Rectal smooth muscle tissue (tissue), 1 donor: ENCODE measurements around the gene NAV3.

Source experiments
- H3K27ac ChIP-seq: one replicate; pipeline ENCODE4 v1.7.0; 2013; ENCODE audit warnings: low read depth, low read length, inconsistent platforms
- H3K27me3 ChIP-seq: one replicate; pipeline ENCODE4 v1.7.0; 2013; ENCODE audit warnings: low read length; ENCODE audit not compliant: control insufficient read depth, insufficient read depth
- H3K36me3 ChIP-seq: one replicate; pipeline ENCODE4 v1.7.0; 2013; ENCODE audit warnings: low read length; ENCODE audit not compliant: control insufficient read depth, insufficient read depth
- H3K4me1 ChIP-seq: one replicate; pipeline ENCODE4 v1.7.0; 2013; ENCODE audit warnings: low read length; ENCODE audit not compliant: control insufficient read depth, insufficient read depth
- H3K4me3 ChIP-seq: one replicate; pipeline ENCODE4 v1.7.0; 2013; ENCODE audit warnings: low read length
- H3K9ac ChIP-seq: one replicate; pipeline ENCODE4 v1.7.0; 2013; ENCODE audit warnings: low read length

The NAV3 gene

GRCh38 chr12:77914081-77914488 is 83.4 kb downstream of the NAV3 start:
- H3K36me3 ChIP-seq: no peaks in the 10 kb centered on the region
- H3K9ac ChIP-seq: no peak overlapping the region
- no peak overlapping the region for H3K4me3 ChIP-seq
- H3K27me3 ChIP-seq: no peaks in the 10 kb centered on the region
- H3K4me1 ChIP-seq: no peaks in the 10 kb centered on the region
- no peak overlapping the region for H3K27ac ChIP-seq

DNA sequence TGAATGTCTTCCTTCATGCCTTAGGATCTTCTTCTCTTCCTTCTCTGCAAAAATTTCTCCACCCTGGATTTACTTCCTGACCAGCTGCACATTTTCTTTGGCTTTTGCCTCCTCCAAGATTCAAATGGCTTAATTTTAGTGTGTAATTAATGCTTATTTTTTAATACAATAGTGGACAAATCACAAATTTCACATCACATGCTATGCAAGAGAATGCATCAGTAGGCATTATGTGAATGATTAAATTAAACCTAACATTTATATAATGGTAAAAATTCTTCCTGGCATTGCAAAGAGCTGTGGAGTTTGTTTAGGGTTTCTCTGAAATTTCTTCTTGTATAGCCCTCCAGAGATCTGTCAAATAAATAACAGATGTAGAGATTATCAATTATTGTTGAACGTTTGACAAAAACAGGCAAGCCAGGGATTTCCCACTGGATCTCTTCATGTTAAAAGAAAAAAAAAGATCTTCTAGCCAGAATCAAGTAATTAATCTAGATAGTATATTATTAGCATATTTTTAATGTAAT is 84.4 kb downstream of the NAV3 start:
- Histone ChIP-seq H3K27me3 (no peaks in the 10 kb centered on the region), H3K27ac (no peak overlapping the region), H3K4me1 (no peaks in the 10 kb centered on the region), H3K4me3 (no peak overlapping the region), H3K36me3 (no peaks in the 10 kb centered on the region), H3K9ac (no peak overlapping the region)

- Histone ChIP-seq H3K36me3 (no peaks in the 10 kb centered on the region), H3K27me3 (no peaks in the 10 kb centered on the region), H3K4me1 (no peaks in the 10 kb centered on the region), H3K9ac (no peak overlapping the region), H3K4me3 (no peak overlapping the region), H3K27ac (no peak overlapping the region)
Measured at GRCh38 chr12:77916276-77916675, 85.6 kb downstream of the NAV3 start.

GRCh38 chr12:77918046-77918445 is 87.4 kb downstream of the NAV3 start:
- no peak overlapping the region for H3K27ac ChIP-seq
- H3K36me3 ChIP-seq: no peaks in the 10 kb centered on the region
- H3K4me3 ChIP-seq: no peak overlapping the region
- H3K27me3 ChIP-seq: no peaks in the 10 kb centered on the region
- H3K9ac ChIP-seq: no peak overlapping the region
- no peaks in the 10 kb centered on the region for H3K4me1 ChIP-seq

DNA sequence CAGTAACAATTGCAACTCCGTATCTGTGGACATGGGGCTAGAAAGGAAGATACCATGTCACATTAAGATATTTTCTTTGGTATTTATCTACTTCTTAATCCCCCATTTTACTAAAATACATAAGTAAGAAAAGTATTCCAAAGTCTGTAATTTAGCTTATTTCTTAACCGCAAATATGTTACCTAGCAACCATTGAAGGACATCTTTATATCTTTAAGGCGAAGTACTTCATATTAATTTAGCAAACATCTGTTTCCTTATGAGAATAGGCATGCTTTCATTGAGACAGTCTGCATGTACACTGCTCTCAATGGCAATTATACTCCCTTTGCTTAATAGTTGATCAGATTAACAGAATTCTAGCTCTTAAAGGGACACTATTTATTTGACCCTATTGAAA is 88.8 kb downstream of the NAV3 start:
- no peaks in the 10 kb centered on the region for H3K4me1 ChIP-seq
- no peak overlapping the region for H3K4me3 ChIP-seq
- H3K9ac ChIP-seq: no peak overlapping the region

DNA sequence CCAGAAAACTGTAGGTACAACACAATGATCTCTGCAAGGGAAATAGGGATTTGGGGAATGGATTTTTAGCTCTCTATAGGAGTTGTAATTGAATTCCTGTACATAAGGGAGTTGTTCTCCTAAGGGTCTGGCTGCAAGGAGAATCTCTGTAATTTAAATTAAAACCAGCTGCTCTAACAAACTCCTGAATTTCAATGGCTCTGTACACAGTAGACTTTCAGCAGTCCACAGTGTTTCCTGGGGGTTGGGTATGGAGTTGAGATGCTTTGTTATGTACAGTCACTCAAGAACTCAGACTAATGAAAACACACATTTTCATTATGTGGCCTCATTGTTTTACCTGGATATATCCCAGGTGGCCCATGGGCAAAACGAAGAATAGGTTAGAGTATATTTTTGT is 93.2 kb downstream of the NAV3 start:
- Histone ChIP-seq H3K4me1 (no peaks in the 10 kb centered on the region), H3K9ac (no peak overlapping the region), H3K27ac (no peak overlapping the region), H3K27me3 (no peaks in the 10 kb centered on the region), H3K36me3 (no peaks in the 10 kb centered on the region), H3K4me3 (no peak overlapping the region)

More for the DNA sequence above, 88.8 kb downstream of the NAV3 start:
- no peak overlapping the region for H3K27ac ChIP-seq
- no peaks in the 10 kb centered on the region for H3K27me3 ChIP-seq
- no peaks in the 10 kb centered on the region for H3K36me3 ChIP-seq

DNA sequence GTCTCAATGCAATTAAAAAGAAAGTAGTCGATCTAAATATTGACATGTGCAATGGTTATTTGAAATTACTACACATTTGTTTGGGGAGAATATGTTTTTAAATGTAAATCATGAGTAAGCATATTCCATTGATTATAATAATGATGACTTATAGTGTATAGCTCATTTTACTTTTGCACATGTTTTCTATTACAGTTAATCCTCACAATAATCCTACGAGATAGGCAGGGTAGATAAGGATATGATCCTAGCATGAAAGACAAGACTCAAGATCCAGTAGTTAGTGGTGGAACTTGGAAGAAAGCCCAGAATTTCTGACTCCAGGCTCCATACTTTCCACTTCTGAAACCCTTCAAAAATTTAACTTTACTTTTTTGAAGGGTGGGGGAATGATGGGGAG is 94.0 kb downstream of the NAV3 start:
- Histone ChIP-seq H3K4me1 (no peaks in the 10 kb centered on the region), H3K9ac (no peak overlapping the region), H3K27me3 (no peaks in the 10 kb centered on the region), H3K36me3 (no peaks in the 10 kb centered on the region), H3K4me3 (no peak overlapping the region), H3K27ac (no peak overlapping the region)

- Histone ChIP-seq H3K36me3 (no peaks in the 10 kb centered on the region), H3K27ac (no peak overlapping the region), H3K4me3 (no peak overlapping the region), H3K9ac (no peak overlapping the region), H3K4me1 (no peaks in the 10 kb centered on the region), H3K27me3 (no peaks in the 10 kb centered on the region)
Measured at GRCh38 chr12:77925536-77926108, 94.9 kb downstream of the NAV3 start.

DNA sequence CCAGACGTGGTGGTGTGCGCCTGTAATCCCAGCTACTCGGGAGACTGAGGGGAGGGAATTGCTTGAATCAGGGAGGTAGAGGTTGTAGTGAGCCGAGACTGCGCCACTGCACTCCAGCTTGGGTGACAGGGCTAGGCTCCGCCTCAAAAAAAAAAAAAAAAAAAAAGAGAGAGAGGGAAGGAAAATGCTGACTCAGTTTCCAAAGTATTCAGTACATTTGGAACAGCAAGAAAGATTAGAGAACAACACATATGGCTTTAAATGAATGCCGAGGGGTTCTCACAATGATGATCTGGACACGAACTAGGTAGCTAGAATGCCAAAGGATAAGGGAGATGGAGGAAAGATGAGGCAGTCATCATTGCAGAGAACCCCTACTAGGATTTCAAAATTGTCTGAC is 97.4 kb downstream of the NAV3 start:
- Histone ChIP-seq H3K27ac (no peak overlapping the region), H3K27me3 (no peaks in the 10 kb centered on the region), H3K36me3 (no peaks in the 10 kb centered on the region), H3K4me1 (no peaks in the 10 kb centered on the region), H3K9ac (no peak overlapping the region), H3K4me3 (no peak overlapping the region)

GRCh38 chr12:77932216-77932615 is 101.5 kb downstream of the NAV3 start:
- Histone ChIP-seq H3K27me3 (no peaks in the 10 kb centered on the region), H3K9ac (no peak overlapping the region), H3K4me3 (no peak overlapping the region), H3K27ac (no peak overlapping the region), H3K4me1 (no peaks in the 10 kb centered on the region), H3K36me3 (no peaks in the 10 kb centered on the region)

- H3K4me3 ChIP-seq: no peak overlapping the region
- H3K27me3 ChIP-seq: no peaks in the 10 kb centered on the region
- peaks cover 3% of the 10 kb centered on the region for H3K4me1 ChIP-seq
- H3K36me3 ChIP-seq: no peaks in the 10 kb centered on the region
- no peak overlapping the region for H3K9ac ChIP-seq
- H3K27ac ChIP-seq: no peak overlapping the region
Measured at GRCh38 chr12:77938301-77938700, 107.6 kb downstream of the NAV3 start.

DNA sequence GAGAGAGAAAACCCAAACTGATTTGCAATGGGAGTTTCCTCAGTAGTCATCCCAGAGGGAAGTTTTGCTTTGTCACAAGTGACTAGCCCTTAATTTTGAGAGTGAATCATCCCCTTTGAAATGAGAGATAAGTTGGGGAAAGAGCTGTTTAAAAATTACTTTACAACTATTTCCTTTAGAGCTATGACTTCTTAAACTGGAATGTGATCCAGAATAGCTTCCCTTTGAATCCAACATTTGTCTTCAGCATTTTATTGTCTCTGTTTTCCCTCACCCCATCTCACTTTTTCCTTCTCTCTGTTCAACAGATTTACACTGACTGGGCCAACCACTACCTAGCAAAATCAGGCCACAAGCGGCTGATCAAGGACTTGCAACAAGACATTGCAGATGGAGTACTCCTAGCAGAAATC is 109.3 kb downstream of the NAV3 start:
- H3K4me3 ChIP-seq: no peak overlapping the region
- H3K36me3 ChIP-seq: no peaks in the 10 kb centered on the region
- no peaks in the 10 kb centered on the region for H3K27me3 ChIP-seq
- H3K27ac ChIP-seq: no peak overlapping the region
- no peak overlapping the region for H3K9ac ChIP-seq
- H3K4me1 ChIP-seq: peaks cover 3% of the 10 kb centered on the region

DNA sequence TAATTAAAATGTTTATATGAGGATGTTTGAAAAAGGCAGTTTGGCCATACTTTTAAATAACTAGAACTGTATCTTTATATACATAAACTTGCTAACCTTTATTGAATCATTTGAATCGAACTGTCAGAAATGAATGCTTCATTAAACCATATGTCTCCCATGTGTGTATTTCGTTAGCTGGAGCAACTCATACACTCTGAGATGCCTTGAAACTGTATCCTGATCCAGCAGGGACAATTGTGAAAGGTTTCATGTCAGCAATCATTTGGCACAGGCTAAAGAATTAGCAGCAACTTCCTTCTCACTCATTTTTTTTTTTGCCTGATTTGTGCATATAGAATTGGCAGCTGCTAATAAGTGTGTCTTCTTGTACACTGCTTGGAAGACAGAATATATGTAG is 109.9 kb downstream of the NAV3 start:
- Histone ChIP-seq H3K9ac (no peak overlapping the region), H3K27ac (no peak overlapping the region), H3K27me3 (no peaks in the 10 kb centered on the region)

More for the DNA sequence above, 109.9 kb downstream of the NAV3 start:
- H3K4me1 ChIP-seq: peaks cover 3% of the 10 kb centered on the region
- H3K36me3 ChIP-seq: no peaks in the 10 kb centered on the region
- H3K4me3 ChIP-seq: no peak overlapping the region
